ENCODE measurements around the gene ZEB1. TPM values are rescaled to one million over a fixed set of nuclear protein-coding genes. Genes with fewer than 3 reads are reported as not detected.

The ZEB1 gene
- total RNA-seq, 3 donors from 2014 or later: 28.2 to 113 (median 71.1) TPM

DNA sequence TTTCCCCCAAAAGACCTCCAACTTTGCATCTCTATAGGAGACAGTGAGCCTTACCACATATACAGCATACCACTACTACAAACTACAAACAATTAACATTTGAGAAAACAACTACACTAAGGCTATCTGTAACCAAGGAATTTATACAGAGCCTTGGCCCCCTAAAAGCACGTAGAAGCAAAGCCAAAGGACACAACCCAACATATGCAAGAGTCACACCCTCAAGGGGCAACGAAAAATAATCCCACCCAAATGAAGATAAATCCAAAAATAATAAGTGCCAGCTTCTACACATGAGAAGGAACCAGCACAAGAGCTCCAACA, 149.5 kb downstream of the ZEB1 start:
- H3K9me3 ChIP-seq: peaks cover 0 to 27% of the 10 kb centered on the region in 2 donors
- intact Hi-C loops (cut with DNase I; ENCODE audit: low total_unique reads): no loop called here
- no peak overlapping the region for H3K27ac ChIP-seq
- H3K36me3 ChIP-seq: peaks cover 4% of the 10 kb centered on the region
- no peaks in the 10 kb centered on the region for H3K4me1 ChIP-seq
- H3K4me3 ChIP-seq: no peak overlapping the region
- H3K27me3 ChIP-seq: no peaks in the 10 kb centered on the region
- DNase-seq (ENCODE audit: low spot score in 2 of 2): no peak
- TF ChIP-seq, protein P1, sequence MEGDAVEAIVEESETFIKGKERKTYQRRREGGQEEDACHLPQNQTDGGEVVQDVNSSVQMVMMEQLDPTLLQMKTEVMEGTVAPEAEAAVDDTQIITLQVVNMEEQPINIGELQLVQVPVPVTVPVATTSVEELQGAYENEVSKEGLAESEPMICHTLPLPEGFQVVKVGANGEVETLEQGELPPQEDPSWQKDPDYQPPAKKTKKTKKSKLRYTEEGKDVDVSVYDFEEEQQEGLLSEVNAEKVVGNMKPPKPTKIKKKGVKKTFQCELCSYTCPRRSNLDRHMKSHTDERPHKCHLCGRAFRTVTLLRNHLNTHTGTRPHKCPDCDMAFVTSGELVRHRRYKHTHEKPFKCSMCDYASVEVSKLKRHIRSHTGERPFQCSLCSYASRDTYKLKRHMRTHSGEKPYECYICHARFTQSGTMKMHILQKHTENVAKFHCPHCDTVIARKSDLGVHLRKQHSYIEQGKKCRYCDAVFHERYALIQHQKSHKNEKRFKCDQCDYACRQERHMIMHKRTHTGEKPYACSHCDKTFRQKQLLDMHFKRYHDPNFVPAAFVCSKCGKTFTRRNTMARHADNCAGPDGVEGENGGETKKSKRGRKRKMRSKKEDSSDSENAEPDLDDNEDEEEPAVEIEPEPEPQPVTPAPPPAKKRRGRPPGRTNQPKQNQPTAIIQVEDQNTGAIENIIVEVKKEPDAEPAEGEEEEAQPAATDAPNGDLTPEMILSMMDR (IDR thresholded peaks at IDR 0.05): no peak
- no peak for TF ChIP-seq POLR2AphosphoS5 (IDR thresholded peaks at IDR 0.05)
- no peak for TF ChIP-seq POLR2A (IDR thresholded peaks at IDR 0.05)

DNA sequence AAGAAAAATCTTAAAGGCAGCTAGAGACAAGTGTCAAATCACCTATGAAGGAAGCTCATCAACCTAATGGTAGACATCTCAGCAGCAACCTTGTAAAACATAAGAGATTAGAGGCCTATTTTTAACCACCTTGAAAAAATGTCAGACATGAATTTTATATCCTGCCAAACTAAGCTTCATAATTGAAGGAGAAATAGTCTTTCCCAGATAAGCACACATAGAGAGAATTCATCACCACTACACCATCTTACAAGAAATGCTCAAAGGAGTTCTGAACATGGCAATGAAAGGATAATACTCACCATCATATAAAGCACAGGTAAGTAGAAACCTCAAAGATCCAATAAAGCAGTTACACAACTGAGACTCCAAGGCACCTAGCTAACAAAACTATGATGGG, 156.5 kb downstream of the ZEB1 start:
- Histone ChIP-seq H3K4me1 (no peaks in the 10 kb centered on the region), H3K27ac (no peak overlapping the region), H3K27me3 (no peaks in the 10 kb centered on the region), H3K4me3 (no peak overlapping the region), H3K36me3 (no peaks in the 10 kb centered on the region), H3K9me3 (peaks cover 4 to 10% of the 10 kb centered on the region in 2 donors)
- intact Hi-C loops (cut with DNase I; ENCODE audit: low total_unique reads): no loop called here
- TF ChIP-seq POLR2A (IDR thresholded peaks at IDR 0.05) (no peak), POLR2AphosphoS5 (IDR thresholded peaks at IDR 0.05) (no peak)
- TF ChIP-seq, protein P1 (IDR thresholded peaks at IDR 0.05): no peak
- DNase-seq (ENCODE audit: low spot score in 2 of 2): no peak

DNA sequence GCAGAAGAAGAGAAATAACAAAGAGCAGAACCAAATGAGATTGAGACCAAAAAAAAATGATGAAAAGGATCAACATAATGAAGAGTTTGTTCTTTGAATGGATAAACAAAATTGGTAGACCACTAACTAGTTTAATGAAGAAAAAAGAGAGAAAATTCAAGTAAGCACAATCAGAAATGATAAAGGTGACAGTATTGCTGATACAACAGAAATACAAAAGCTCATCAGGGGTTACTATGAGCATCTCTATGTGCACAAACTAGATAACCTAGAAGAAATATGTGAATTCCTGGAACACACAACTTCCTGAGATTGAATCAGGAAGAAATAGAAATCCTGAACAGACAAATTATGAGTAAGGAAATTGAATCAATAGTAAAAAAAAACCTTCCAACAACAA, 157.1 kb downstream of the ZEB1 start:
- no peak overlapping the region for H3K4me3 ChIP-seq
- no peak for DNase-seq (ENCODE audit: low spot score in 2 of 2)
- no peaks in the 10 kb centered on the region for H3K4me1 ChIP-seq
- H3K9me3 ChIP-seq: peaks cover 4 to 10% of the 10 kb centered on the region in 2 donors
- intact Hi-C loops (cut with DNase I; ENCODE audit: low total_unique reads): no loop called here
- H3K27ac ChIP-seq: no peak overlapping the region
- H3K27me3 ChIP-seq: no peaks in the 10 kb centered on the region
- H3K36me3 ChIP-seq: no peaks in the 10 kb centered on the region
- TF ChIP-seq, protein P1 (IDR thresholded peaks at IDR 0.05): no peak
- TF ChIP-seq POLR2A (IDR thresholded peaks at IDR 0.05) (no peak), POLR2AphosphoS5 (IDR thresholded peaks at IDR 0.05) (no peak)

DNA sequence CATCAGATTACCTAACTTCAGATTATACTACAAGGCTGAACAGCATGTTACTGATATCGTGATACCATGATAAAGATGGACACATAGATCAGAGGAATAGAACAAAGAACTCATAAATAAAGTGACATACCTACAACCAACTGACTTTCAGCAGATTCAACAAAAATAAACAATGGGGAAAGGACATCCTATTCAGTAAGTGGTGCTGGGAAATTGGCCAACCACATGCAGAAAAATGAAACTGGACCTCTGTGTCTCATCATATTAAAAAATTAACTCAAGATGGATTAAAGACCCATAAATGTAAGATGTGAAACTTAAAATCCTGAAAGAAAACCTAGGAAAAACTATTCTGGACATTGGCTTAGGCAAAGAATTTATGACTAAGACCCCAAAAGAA, 158.6 kb downstream of the ZEB1 start:
- intact Hi-C loops (cut with DNase I; ENCODE audit: low total_unique reads): no loop called here

DNA sequence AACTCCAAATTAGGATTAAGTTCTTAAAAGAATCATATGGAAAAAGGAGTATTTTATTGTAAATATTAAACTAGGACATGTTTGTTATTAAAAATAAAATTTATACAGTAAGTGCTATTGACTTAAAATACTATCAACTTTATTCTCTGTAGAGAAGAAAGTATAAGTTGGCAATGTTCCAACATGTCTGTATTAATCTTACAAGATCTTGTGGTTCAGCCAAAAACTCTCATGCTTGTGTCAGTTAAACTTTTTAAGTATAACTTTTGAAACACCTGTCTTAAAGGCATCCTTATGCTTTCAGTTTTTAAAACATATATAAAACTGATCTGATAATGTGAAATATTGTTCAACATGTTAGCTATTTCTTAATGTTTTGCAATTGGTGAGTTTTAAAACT, 160.7 kb downstream of the ZEB1 start:
- intact Hi-C loops (cut with DNase I; ENCODE audit: low total_unique reads): loop anchor here (5.0 kb wide), 1 partner anchor 772 kb away; no protein-coding TSS in a partner anchor
- TF ChIP-seq, protein P1 (IDR thresholded peaks at IDR 0.05): no peak
- TF ChIP-seq POLR2AphosphoS5 (IDR thresholded peaks at IDR 0.05) (no peak), POLR2A (IDR thresholded peaks at IDR 0.05) (no peak)

More for the DNA sequence above, 158.6 kb downstream of the ZEB1 start:
- no peak overlapping the region for H3K4me3 ChIP-seq
- H3K27ac ChIP-seq: no peak overlapping the region
- DNase-seq (ENCODE audit: low spot score in 2 of 2): no peak
- H3K27me3 ChIP-seq: no peaks in the 10 kb centered on the region
- H3K36me3 ChIP-seq: no peaks in the 10 kb centered on the region
- no peaks in the 10 kb centered on the region for H3K4me1 ChIP-seq
- no peak for TF ChIP-seq POLR2AphosphoS5 (IDR thresholded peaks at IDR 0.05)
- H3K9me3 ChIP-seq: peaks cover 4 to 10% of the 10 kb centered on the region in 2 donors

DNA sequence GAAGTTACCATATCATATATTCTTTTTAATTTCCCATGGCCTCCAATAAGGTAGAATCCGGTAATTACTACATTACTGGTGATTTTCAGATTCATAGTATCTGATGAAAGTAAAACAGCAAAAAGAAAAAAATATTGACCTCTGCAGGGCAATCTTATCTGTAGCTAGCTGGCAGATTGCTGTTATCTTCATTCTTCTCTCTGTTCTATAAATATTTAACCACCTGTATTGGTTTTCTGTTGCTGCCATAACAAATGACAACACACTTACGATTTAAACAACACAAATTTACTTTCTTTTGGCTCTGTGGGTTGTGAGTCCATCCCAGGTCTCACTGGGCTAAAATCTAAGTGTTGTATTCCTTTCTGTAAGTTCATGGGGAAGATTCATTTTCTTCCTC, 164.5 kb downstream of the ZEB1 start:
- Histone ChIP-seq H3K9me3 (no peaks in the 10 kb centered on the region), H3K27ac (no peak overlapping the region), H3K27me3 (no peaks in the 10 kb centered on the region), H3K36me3 (no peaks in the 10 kb centered on the region), H3K4me3 (no peak overlapping the region), H3K4me1 (no peaks in the 10 kb centered on the region)
- intact Hi-C loops (cut with DNase I; ENCODE audit: low total_unique reads): loop anchor here (5.0 kb wide), 1 partner anchor 776 kb away; no protein-coding TSS in a partner anchor
- TF ChIP-seq POLR2AphosphoS5 (IDR thresholded peaks at IDR 0.05) (no peak), POLR2A (IDR thresholded peaks at IDR 0.05) (no peak)
- TF ChIP-seq, protein P1 (IDR thresholded peaks at IDR 0.05): no peak
- no peak for DNase-seq (ENCODE audit: low spot score in 2 of 2)

More for the DNA sequence above, 160.7 kb downstream of the ZEB1 start:
- no peak overlapping the region for H3K4me3 ChIP-seq
- no peak overlapping the region for H3K27ac ChIP-seq
- DNase-seq (ENCODE audit: low spot score in 2 of 2): no peak
- no peaks in the 10 kb centered on the region for H3K27me3 ChIP-seq
- H3K4me1 ChIP-seq: no peaks in the 10 kb centered on the region
- no peaks in the 10 kb centered on the region for H3K36me3 ChIP-seq
- H3K9me3 ChIP-seq: peaks cover 4 to 10% of the 10 kb centered on the region in 2 donors

All from breast epithelium (tissue), 4 donors.